Parathyroid adenoma (tissue), 2 donors: Measurements from ENCODE around the gene KIF26B.

Experiments
- H2AFZ ChIP-seq: fragments of 300-600 bp; sonication (generic); one replicate; pipeline ENCODE4 v1.7.0; 2017; ENCODE audit warnings: antibody characterized with exemption, mild to moderate bottlenecking
- H3K27ac ChIP-seq: fragments of 300-600 bp; sonication (generic); one replicate; pipeline ENCODE4 v1.7.0; 2017
- H3K27me3 ChIP-seq: fragments of 300-600 bp; sonication (generic); one replicate; pipeline ENCODE4 v1.7.0; 2017; ENCODE audit warnings: low read length; ENCODE audit not compliant: control insufficient read depth, insufficient read depth
- H3K36me3 ChIP-seq: fragments of 300-600 bp; sonication (generic); one replicate; pipeline ENCODE4 v1.7.0; 2017; ENCODE audit warnings: low read length; ENCODE audit not compliant: control insufficient read depth, insufficient read depth
- H3K4me1 ChIP-seq: fragments of 300-600 bp; sonication (generic); one replicate; pipeline ENCODE4 v1.7.0; 2017; ENCODE audit warnings: control low read depth
- H3K4me2 ChIP-seq: fragments of 300-600 bp; sonication (generic); one replicate; pipeline ENCODE4 v1.7.0; 2017; ENCODE audit warnings: low read length
- H3K4me3 ChIP-seq: fragments of 300-600 bp; sonication (generic); one replicate; pipeline ENCODE4 v1.7.0; 2017; ENCODE audit warnings: low read depth, low read length
- H3K79me2 ChIP-seq: fragments of 300-600 bp; sonication (generic); one replicate; pipeline ENCODE4 v1.7.0; 2017; ENCODE audit warnings: control low read depth
- H3K9ac ChIP-seq: fragments of 300-600 bp; sonication (generic); one replicate; pipeline ENCODE4 v1.7.0; 2017; ENCODE audit warnings: mild to moderate bottlenecking
- H3K9me3 ChIP-seq: fragments of 300-600 bp; sonication (generic); one replicate; pipeline ENCODE4 v1.7.0; 2017; ENCODE audit warnings: low read length; ENCODE audit not compliant: control insufficient read depth
- CTCF ChIP-seq: fragments of 300-600 bp; sonication (generic); IDR thresholded peaks from one replicate; pipeline ENCODE4 v1.7.0; 2017; ENCODE audit warnings: antibody characterized with exemption, mild to moderate bottlenecking
- donor health status: primary hyperparathyroidism.

Gene KIF26B

DNA sequence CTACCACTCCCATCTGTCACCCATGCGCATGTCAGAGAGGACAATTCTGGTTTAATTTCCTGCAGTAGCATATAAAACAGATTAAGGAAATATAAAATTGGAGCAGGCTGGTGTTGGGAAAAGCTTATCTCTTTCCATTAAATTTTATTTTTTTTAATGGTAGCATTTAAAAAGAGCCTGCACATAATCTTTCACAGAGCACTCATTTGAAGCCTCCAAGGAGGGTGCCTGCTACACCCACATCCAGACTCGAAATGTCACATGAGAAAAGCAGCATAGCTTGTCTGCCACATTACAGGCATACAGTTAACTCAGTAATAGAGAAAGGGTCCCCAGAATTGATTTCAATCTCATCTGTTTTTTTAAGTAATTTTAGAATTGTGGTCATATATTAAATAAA lies 599.0 kb downstream of the KIF26B start:
- TF ChIP-seq CTCF = no peak
- H3K9ac ChIP-seq = no peak overlapping the region
- no peak overlapping the region for H3K4me2 ChIP-seq
- H3K79me2 ChIP-seq = no peaks in the 10 kb centered on the region
- H3K27ac ChIP-seq = no peak overlapping the region
- H3K36me3 ChIP-seq = no peaks in the 10 kb centered on the region
- H3K9me3 ChIP-seq = no peaks in the 10 kb centered on the region
- no peaks in the 10 kb centered on the region for H3K27me3 ChIP-seq
- no peak overlapping the region for H3K4me3 ChIP-seq
- H3K4me1 ChIP-seq = no peaks in the 10 kb centered on the region
- H2AFZ ChIP-seq = no peak overlapping the region

GRCh38 chr1:245754463-245754961 lies 599.7 kb downstream of the KIF26B start:
- Histone ChIP-seq H3K9me3 (no peaks in the 10 kb centered on the region), H3K9ac (no peak overlapping the region), H3K4me3 (no peak overlapping the region), H3K4me2 (no peak overlapping the region), H3K4me1 (no peaks in the 10 kb centered on the region), H2AFZ (no peak overlapping the region), H3K79me2 (no peaks in the 10 kb centered on the region), H3K27ac (no peak overlapping the region), H3K27me3 (no peaks in the 10 kb centered on the region), H3K36me3 (no peaks in the 10 kb centered on the region)
- no peak for TF ChIP-seq CTCF
